HepG2 (cell line): ENCODE results near the gene KCNK15. TPM values are rescaled to one million over a fixed set of nuclear protein-coding genes. Genes with fewer than 3 reads are reported as not detected.

Experiments used
- ATF1 ChIP-seq: IDR thresholded peaks from 2 replicates; pipeline ENCODE4 v1.6.1; 2016; ENCODE audit warnings: mild to moderate bottlenecking, control low read depth
- ETV5 ChIP-seq: IDR thresholded peaks from 2 replicates; pipeline ENCODE4 v1.6.1; 2018; ENCODE audit warnings: missing biosample characterization, missing genetic modification reagents, inconsistent platforms, borderline replicate concordance
- MTA3 ChIP-seq: sonication (generic); formaldehyde crosslinking; IDR thresholded peaks from 2 replicates; pipeline ENCODE4 v1.4.0; 2020; ENCODE audit warnings: missing genetic modification reagents
- SMC3 ChIP-seq: IDR thresholded peaks from 2 replicates; pipeline ENCODE4 v1.6.1; 2011; ENCODE audit warnings: low read length, improper control_type of control experiment
- STAG1 ChIP-seq: sonication (generic); formaldehyde crosslinking; IDR thresholded peaks from 2 replicates; pipeline ENCODE4 v1.4.0; 2020; ENCODE audit warnings: missing genetic modification reagents
- ZEB1 ChIP-seq: IDR thresholded peaks from 2 replicates; pipeline ENCODE4 v1.6.1; 2012; ENCODE audit warnings: mild to moderate bottlenecking, low read depth, inconsistent platforms; ENCODE audit not compliant: insufficient replicate concordance
- ZNF263 ChIP-seq: sonication (generic); formaldehyde crosslinking; IDR thresholded peaks from 2 replicates; pipeline ENCODE4 v1.4.0; 2020; ENCODE audit warnings: missing genetic modification reagents
- ZNF503 ChIP-seq: sonication (generic); formaldehyde crosslinking; IDR thresholded peaks from 2 replicates; pipeline ENCODE4 v1.4.0; 2020; ENCODE audit warnings: missing genetic modification reagents
- ZNF652 ChIP-seq: IDR thresholded peaks from 2 replicates; pipeline ENCODE4 v1.6.1; 2016; ENCODE audit warnings: low read depth, borderline replicate concordance
- ZNF674 ChIP-seq: sonication (generic); formaldehyde crosslinking; IDR thresholded peaks from 2 replicates; pipeline ENCODE4 v1.5.0; 2020; ENCODE audit warnings: low read depth, mild to moderate bottlenecking, missing genetic modification reagents
- ZNF772 ChIP-seq: sonication (generic); formaldehyde crosslinking; IDR thresholded peaks from 2 replicates; pipeline ENCODE4 v1.5.0; 2020; ENCODE audit warnings: mild to moderate bottlenecking, missing genetic modification reagents
- polyA plus RNA-seq, 8 experiments: library from polyadenylated mRNA; depleted of rRNA in 3 of 8; stranded (reverse) in 7 of 8; unstranded in 1 of 8; fragments of >200 nt; fragmentation: Illumina TruSeq in 4 of 8; extraction: Trizol in 4 of 8; gene quantifications; 2 replicates each; pipeline versions ENCODE4 v1.2.1 to v1.2.3, GENCODE V29; 2011 to 2016; ENCODE audit warnings: low read depth in 4 of 8, missing spikeins in 1 of 8, mixed read lengths in 1 of 8; ENCODE audit not compliant: insufficient read depth in 1 of 8
- total RNA-seq, 5 experiments: library from RNA; depleted of rRNA; stranded (reverse); fragments of >200 nt; fragmentation: Illumina TruSeq; extraction: Trizol; gene quantifications; 2 replicates each; pipeline ENCODE4 v1.2.3, GENCODE V29; 2016; ENCODE audit warnings: low read depth in 1 of 5
- TF ChIP-seq, protein P1 (sequence below): sonication (generic); formaldehyde crosslinking; IDR thresholded peaks from 2 replicates; pipeline ENCODE4 v1.5.0; 2020; ENCODE audit warnings: mild to moderate bottlenecking, missing genetic modification reagents, moderate library complexity
- TF ChIP-seq, protein P2 (sequence below): sonication (generic); formaldehyde crosslinking; IDR thresholded peaks from 2 replicates; pipeline ENCODE4 v1.8.0; 2022; ENCODE audit warnings: mild to moderate bottlenecking, missing genetic modification reagents
- TF ChIP-seq, protein P3 (sequence below), 2 experiments: sonication (generic) in 1 of 2; formaldehyde crosslinking in 1 of 2; IDR thresholded peaks; 2 replicates each; pipeline versions ENCODE4 v1.4.0 to v1.6.1; 2018 to 2020; ENCODE audit warnings: missing genetic modification reagents in 2 of 2, borderline replicate concordance in 1 of 2, low read depth in 1 of 2, mild to moderate bottlenecking in 1 of 2, missing biosample characterization in 1 of 2
- TF ChIP-seq, protein P4 (sequence below): sonication (generic); formaldehyde crosslinking; IDR thresholded peaks from 2 replicates; pipeline ENCODE4 v1.8.0; 2022; ENCODE audit warnings: missing genetic modification reagents, mild to moderate bottlenecking, borderline replicate concordance

Gene KCNK15
- total and polyA plus RNA-seq, 2 of the 13 experiments (the other 11 are each of a cell fraction or from before 2014, with no cell fraction given) = 0.03 TPM; not detected in 1

GRCh38 chr20:44733341-44734069, 12.2 kb upstream of the KCNK15 start (continued):
- TF ChIP-seq ZNF503 (CRISPR knock-in tag) (no peak), MTA3 (CRISPR knock-in tag) (no peak), ZNF772 (CRISPR knock-in tag) (no peak), ZEB1 (no peak), ZNF263 (peak; percentile 49; the same call in 1 of the 2 replicates), STAG1 (CRISPR knock-in tag) (peak; percentile 97), ZNF674 (CRISPR knock-in tag) (no peak), SMC3 (peak; percentile 99), ATF1 (CRISPR knock-in tag) (no peak), ZNF652 (CRISPR knock-in tag) (no peak), ETV5 (CRISPR knock-in tag) (0 out of 2 replicates have a peak, but pooled peaks have one; percentile 9)
- TF ChIP-seq, protein P1, sequence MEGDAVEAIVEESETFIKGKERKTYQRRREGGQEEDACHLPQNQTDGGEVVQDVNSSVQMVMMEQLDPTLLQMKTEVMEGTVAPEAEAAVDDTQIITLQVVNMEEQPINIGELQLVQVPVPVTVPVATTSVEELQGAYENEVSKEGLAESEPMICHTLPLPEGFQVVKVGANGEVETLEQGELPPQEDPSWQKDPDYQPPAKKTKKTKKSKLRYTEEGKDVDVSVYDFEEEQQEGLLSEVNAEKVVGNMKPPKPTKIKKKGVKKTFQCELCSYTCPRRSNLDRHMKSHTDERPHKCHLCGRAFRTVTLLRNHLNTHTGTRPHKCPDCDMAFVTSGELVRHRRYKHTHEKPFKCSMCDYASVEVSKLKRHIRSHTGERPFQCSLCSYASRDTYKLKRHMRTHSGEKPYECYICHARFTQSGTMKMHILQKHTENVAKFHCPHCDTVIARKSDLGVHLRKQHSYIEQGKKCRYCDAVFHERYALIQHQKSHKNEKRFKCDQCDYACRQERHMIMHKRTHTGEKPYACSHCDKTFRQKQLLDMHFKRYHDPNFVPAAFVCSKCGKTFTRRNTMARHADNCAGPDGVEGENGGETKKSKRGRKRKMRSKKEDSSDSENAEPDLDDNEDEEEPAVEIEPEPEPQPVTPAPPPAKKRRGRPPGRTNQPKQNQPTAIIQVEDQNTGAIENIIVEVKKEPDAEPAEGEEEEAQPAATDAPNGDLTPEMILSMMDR (CRISPR knock-in tag) = peak; percentile 94
- TF ChIP-seq, protein P2, sequence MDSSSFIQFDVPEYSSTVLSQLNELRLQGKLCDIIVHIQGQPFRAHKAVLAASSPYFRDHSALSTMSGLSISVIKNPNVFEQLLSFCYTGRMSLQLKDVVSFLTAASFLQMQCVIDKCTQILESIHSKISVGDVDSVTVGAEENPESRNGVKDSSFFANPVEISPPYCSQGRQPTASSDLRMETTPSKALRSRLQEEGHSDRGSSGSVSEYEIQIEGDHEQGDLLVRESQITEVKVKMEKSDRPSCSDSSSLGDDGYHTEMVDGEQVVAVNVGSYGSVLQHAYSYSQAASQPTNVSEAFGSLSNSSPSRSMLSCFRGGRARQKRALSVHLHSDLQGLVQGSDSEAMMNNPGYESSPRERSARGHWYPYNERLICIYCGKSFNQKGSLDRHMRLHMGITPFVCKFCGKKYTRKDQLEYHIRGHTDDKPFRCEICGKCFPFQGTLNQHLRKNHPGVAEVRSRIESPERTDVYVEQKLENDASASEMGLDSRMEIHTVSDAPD (CRISPR knock-in tag) = no peak
- TF ChIP-seq, protein P3, sequence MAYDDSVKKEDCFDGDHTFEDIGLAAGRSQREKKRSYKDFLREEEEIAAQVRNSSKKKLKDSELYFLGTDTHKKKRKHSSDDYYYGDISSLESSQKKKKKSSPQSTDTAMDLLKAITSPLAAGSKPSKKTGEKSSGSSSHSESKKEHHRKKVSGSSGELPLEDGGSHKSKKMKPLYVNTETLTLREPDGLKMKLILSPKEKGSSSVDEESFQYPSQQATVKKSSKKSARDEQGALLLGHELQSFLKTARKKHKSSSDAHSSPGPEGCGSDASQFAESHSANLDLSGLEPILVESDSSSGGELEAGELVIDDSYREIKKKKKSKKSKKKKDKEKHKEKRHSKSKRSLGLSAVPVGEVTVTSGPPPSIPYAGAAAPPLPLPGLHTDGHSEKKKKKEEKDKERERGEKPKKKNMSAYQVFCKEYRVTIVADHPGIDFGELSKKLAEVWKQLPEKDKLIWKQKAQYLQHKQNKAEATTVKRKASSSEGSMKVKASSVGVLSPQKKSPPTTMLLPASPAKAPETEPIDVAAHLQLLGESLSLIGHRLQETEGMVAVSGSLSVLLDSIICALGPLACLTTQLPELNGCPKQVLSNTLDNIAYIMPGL (CRISPR knock-in tag; IDR thresholded peaks at IDR 0.05; ENCODE audit: borderline replicate concordance in 1 of 2, low read depth in 1 of 2) = 0 out of 4 replicates have a peak, but pooled peaks of 1 of the 2 experiments have one; percentile 43
- TF ChIP-seq, protein P4, sequence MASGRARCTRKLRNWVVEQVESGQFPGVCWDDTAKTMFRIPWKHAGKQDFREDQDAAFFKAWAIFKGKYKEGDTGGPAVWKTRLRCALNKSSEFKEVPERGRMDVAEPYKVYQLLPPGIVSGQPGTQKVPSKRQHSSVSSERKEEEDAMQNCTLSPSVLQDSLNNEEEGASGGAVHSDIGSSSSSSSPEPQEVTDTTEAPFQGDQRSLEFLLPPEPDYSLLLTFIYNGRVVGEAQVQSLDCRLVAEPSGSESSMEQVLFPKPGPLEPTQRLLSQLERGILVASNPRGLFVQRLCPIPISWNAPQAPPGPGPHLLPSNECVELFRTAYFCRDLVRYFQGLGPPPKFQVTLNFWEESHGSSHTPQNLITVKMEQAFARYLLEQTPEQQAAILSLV = no peak
